A549 (cell line): ENCODE results near the gene DCD. TPM values are rescaled to one million over a fixed set of nuclear protein-coding genes. Genes with fewer than 3 reads are reported as not detected.

Experiments used
- ATAC-seq, 2 experiments: fragments of 200-7000 bp in 1 of 2; fragments of >200 bp in 1 of 2; cut with Nextera tagmentation in 1 of 2; cut with Tn5 transposase in 1 of 2; 3 replicates each; pipeline versions ENCODE4 v1.8.0 to v1.9.1; 2018 to 2020; ENCODE audit warnings: mild to moderate bottlenecking in 1 of 2, moderate library complexity in 1 of 2
- CTCF ChIA-PET: fragments of 300-600 bp; sonication (Branson Sonifier 250); formaldehyde crosslinking; extraction: SDS; loops from one replicate; lab custom pipeline; 2021; ENCODE audit warnings: antibody characterized with exemption, inconsistent platforms; lab: Yijun Ruan, JAX
- POLR2A ChIA-PET: fragments of 350-600 bp; formaldehyde crosslinking; extraction: SDS; loops from one replicate; lab custom pipeline; 2021; ENCODE audit warnings: antibody characterized with exemption, inconsistent platforms; lab: Yijun Ruan, JAX
- DNase-seq, 2 experiments: peaks; one replicate each; pipeline versions ENCODE4 v3.0.0 to v3.0.0-alpha.2; 2011 to 2016; ENCODE audit warnings: low read depth in 1 of 2, low spot score in 1 of 2
- FAIRE-seq: peaks from 2 replicates; lab custom pipeline; 2011; peaks lifted over from hg19 to GRCh38; lab: Jason Lieb, UNC
- H3K27ac ChIP-seq, 2 experiments: fragments of >200 bp; sonication (Bioruptor Twin); formaldehyde crosslinking; 3 replicates each; pipeline ENCODE4 v1.5.1; 2016 to 2017
- H3K4me1 ChIP-seq: fragments of >200 bp; sonication (Bioruptor Twin); formaldehyde crosslinking; 3 replicates; pipeline ENCODE4 v1.6.1; 2016
- H3K4me2 ChIP-seq: fragments of >200 bp; sonication (Bioruptor Twin); formaldehyde crosslinking; 3 replicates; pipeline ENCODE4 v1.6.1; 2016
- H3K4me3 ChIP-seq: fragments of >200 bp; sonication (Bioruptor Twin); formaldehyde crosslinking; 3 replicates; pipeline ENCODE4 v1.5.1; 2016
- H3K9me3 ChIP-seq: fragments of >200 bp; sonication (Bioruptor Twin); formaldehyde crosslinking; 3 replicates; pipeline ENCODE4 v1.6.1; 2016
- CHD2 ChIP-seq: fragments of 150-350 bp; IDR thresholded peaks from 2 replicates; pipeline ENCODE4 v1.6.1; 2014; ENCODE audit warnings: low read length; ENCODE audit not compliant: partially characterized antibody
- CHD4 ChIP-seq: fragments of 200-600 bp; sonication (generic); IDR thresholded peaks from 2 replicates; pipeline ENCODE4 v1.6.1; 2016; ENCODE audit warnings: antibody characterized with exemption, mild to moderate bottlenecking, borderline replicate concordance
- EHMT2 ChIP-seq: fragments of 200-600 bp; sonication (generic); IDR thresholded peaks from 2 replicates; pipeline ENCODE4 v1.6.1; 2016; ENCODE audit warnings: antibody characterized with exemption, low read depth, mild to moderate bottlenecking, moderate library complexity
- HMGXB4 ChIP-seq: fragments of 250-450 bp; sonication (Bioruptor Pico); IDR thresholded peaks from 2 replicates; pipeline ENCODE4 v1.5.0; 2021; ENCODE audit warnings: mild to moderate bottlenecking, moderate library complexity, borderline replicate concordance
- HOXB13 ChIP-seq: fragments of 250-450 bp; sonication (Bioruptor Pico); IDR thresholded peaks from 2 replicates; pipeline ENCODE4 v1.5.0; 2020; ENCODE audit warnings: low read depth, mild to moderate bottlenecking, moderate library complexity
- JUNB ChIP-seq: fragments of >200 bp; sonication (Bioruptor Twin); formaldehyde crosslinking; IDR thresholded peaks from 2 replicates; pipeline ENCODE4 v1.6.1; 2016
- KDM1A ChIP-seq: fragments of 200-600 bp; sonication (generic); IDR thresholded peaks from 2 replicates; pipeline ENCODE4 v1.6.1; 2016; ENCODE audit warnings: low read depth, mild to moderate bottlenecking
- KDM5A ChIP-seq: fragments of 200-600 bp; sonication (generic); IDR thresholded peaks from 2 replicates; pipeline ENCODE4 v1.6.1; 2016; ENCODE audit warnings: antibody characterized with exemption, mild to moderate bottlenecking
- MAFK ChIP-seq: fragments of 450-650 bp; IDR thresholded peaks from 2 replicates; pipeline ENCODE4 v1.6.1; 2014; ENCODE audit not compliant: partially characterized antibody
- NR3C1 ChIP-seq: fragments of >200 bp; sonication (Bioruptor Twin); formaldehyde crosslinking; IDR thresholded peaks from 3 replicates; pipeline ENCODE4 v1.6.1; 2017
- POLR2A ChIP-seq: IDR thresholded peaks from 2 replicates; pipeline ENCODE4 v1.6.1; 2012; ENCODE audit warnings: mild to moderate bottlenecking, low read length
- POLR2AphosphoS2 ChIP-seq: conservative IDR thresholded peaks from 2 replicates; pipeline ENCODE4 v1.6.1; 2012; ENCODE audit warnings: low read length, improper control_type of control experiment, inconsistent platforms
- RAD21 ChIP-seq, 2 experiments: fragments of >200 bp in 1 of 2; sonication (Bioruptor Twin) in 1 of 2; formaldehyde crosslinking in 1 of 2; IDR thresholded peaks in 1 of 2; conservative IDR thresholded peaks in 1 of 2; 2 replicates in 1 of 2; 3 replicates in 1 of 2; pipeline ENCODE4 v1.6.1; 2012 to 2018; ENCODE audit warnings: inconsistent platforms in 1 of 2
- RARB ChIP-seq: fragments of 250-450 bp; sonication (Bioruptor Pico); IDR thresholded peaks from 2 replicates; pipeline ENCODE4 v1.8.0; 2021; ENCODE audit warnings: mild to moderate bottlenecking, moderate library complexity
- SREBF2 ChIP-seq: fragments of 450-650 bp; IDR thresholded peaks from 2 replicates; pipeline ENCODE4 v1.6.1; 2014; ENCODE audit warnings: mild to moderate bottlenecking, moderate library complexity
- USF2 ChIP-seq: fragments of 450-650 bp; IDR thresholded peaks from 2 replicates; pipeline ENCODE4 v1.6.1; 2014; ENCODE audit warnings: antibody characterized with exemption
- ZC3H11A ChIP-seq: fragments of 450-650 bp; IDR thresholded peaks from 2 replicates; pipeline ENCODE4 v1.6.1; 2014; ENCODE audit warnings: antibody characterized with exemption, mild to moderate bottlenecking
- ZNF302 ChIP-seq: fragments of 250-450 bp; sonication (Bioruptor Pico); IDR thresholded peaks from 2 replicates; pipeline ENCODE4 v1.9.0; 2021; ENCODE audit warnings: inconsistent platforms, mild to moderate bottlenecking, moderate library complexity
- ZSCAN20 ChIP-seq: fragments of 250-450 bp; sonication (Bioruptor Pico); IDR thresholded peaks from 2 replicates; pipeline ENCODE4 v1.8.0; 2022; ENCODE audit warnings: mild to moderate bottlenecking, moderate library complexity
- WGBS: methylation state at CpG from one replicate; pipeline ENCODE4 v1.1.6; 2017; ENCODE audit errors: missing lambda C conversion rate; 5-methylcytosine and 5-hydroxymethylcytosine counted together
- polyA plus RNA-seq, 4 experiments: library from polyadenylated mRNA; depleted of rRNA in 3 of 4; stranded (reverse); fragments of >200 nt; fragmentation: RNase III in 1 of 4; extraction: RNeasy Plus Mini Kit Qiagen cat#74134 plus additional on column Dnase treatment in 1 of 4; gene quantifications; 2 replicates in 3 of 4; 3 replicates in 1 of 4; pipeline ENCODE4 v1.2.3, GENCODE V29; 2011 to 2017
- TF ChIP-seq, protein P1 (sequence below): fragments of 150-350 bp; IDR thresholded peaks from 2 replicates; pipeline ENCODE4 v1.6.1; 2014; ENCODE audit warnings: low read depth, mild to moderate bottlenecking, low read length

Gene DCD
- polyA plus RNA-seq, 2 of the 4 experiments (the other 2 are of a cell fraction): not detected

DNA sequence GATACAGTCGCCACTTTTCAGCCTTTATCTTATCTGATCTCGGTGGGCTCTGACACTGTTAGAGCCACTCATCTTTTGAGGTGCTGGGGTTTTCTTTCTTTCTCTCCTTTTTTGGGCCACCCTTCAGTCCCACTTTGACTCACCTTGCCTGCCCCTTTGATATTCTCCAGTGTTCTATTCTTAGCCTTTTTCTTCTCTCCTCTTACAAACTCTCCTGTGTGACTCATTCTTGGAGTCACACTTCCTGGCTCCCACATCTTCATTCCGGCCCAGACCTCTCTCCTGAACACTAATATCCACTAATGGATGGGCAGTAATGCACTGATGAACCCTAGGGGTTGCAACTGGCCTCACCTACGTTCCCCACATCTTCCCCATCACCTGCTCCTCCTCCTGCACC, 2.2 kb upstream of the DCD start:
- no peaks in the 10 kb centered on the region for H3K9me3 ChIP-seq
- no peak overlapping the region for H3K4me2 ChIP-seq
- no peaks in the 10 kb centered on the region for H3K4me1 ChIP-seq
- FAIRE-seq (no peak), DNase-seq (no peak), ATAC-seq (0 out of 6 replicates have a peak, but pooled peaks of 1 of the 2 experiments have one; percentile 27)
- 15% methylated on average over 4 of the region's 4 CpGs for WGBS
- ChIA-PET POLR2A (no interaction called here), CTCF (interaction anchor here (0.9 kb wide), 1 partner anchor 8 kb away, joined by 3 read pairs; no protein-coding TSS in a partner anchor)
- no peak for TF ChIP-seq JUNB
- no peak for TF ChIP-seq ZNF302 (CRISPR knock-in tag)
- TF ChIP-seq POLR2A: no peak
- TF ChIP-seq HMGXB4 (CRISPR knock-in tag): no peak
- TF ChIP-seq CHD2: no peak
- TF ChIP-seq ZSCAN20 (CRISPR knock-in tag): no peak
- TF ChIP-seq KDM1A: no peak
- no peak for TF ChIP-seq KDM5A
- no peak for TF ChIP-seq RAD21 (conservative IDR thresholded peaks at IDR 0.05 in 1 of 2, IDR thresholded peaks at IDR 0.05 in 1 of 2)
- TF ChIP-seq RARB (CRISPR knock-in tag): no peak
- TF ChIP-seq ZC3H11A: no peak
- TF ChIP-seq, protein P1, sequence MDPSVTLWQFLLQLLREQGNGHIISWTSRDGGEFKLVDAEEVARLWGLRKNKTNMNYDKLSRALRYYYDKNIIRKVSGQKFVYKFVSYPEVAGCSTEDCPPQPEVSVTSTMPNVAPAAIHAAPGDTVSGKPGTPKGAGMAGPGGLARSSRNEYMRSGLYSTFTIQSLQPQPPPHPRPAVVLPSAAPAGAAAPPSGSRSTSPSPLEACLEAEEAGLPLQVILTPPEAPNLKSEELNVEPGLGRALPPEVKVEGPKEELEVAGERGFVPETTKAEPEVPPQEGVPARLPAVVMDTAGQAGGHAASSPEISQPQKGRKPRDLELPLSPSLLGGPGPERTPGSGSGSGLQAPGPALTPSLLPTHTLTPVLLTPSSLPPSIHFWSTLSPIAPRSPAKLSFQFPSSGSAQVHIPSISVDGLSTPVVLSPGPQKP: no peak
- no peak for TF ChIP-seq MAFK
- no peak for TF ChIP-seq NR3C1
- no peak for TF ChIP-seq USF2
- no peak for TF ChIP-seq SREBF2
- H3K4me3 ChIP-seq: no peak overlapping the region
- H3K27ac ChIP-seq: no peak overlapping the region

DNA sequence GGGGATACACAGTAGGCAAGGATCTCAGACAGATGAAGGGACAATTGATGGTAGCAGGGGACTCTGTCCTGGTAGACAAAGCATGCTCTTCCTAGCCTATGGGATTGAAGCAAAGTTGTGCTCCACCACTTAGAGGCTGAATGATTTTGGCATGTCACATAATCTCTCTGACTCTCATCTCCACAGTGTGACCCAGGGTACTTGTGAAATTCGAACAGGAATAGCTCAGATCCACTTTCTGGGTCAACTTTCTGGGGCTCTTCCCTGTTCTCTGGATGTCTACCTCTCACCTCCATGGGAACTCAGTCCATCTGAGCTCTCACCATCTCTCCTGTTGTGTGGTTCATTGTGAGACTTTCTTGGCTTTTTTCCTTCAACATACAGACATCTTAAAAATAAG, 1.7 kb upstream of the DCD start:
- Histone ChIP-seq H3K27ac (no peak overlapping the region), H3K4me1 (no peaks in the 10 kb centered on the region), H3K9me3 (no peaks in the 10 kb centered on the region), H3K4me2 (no peak overlapping the region), H3K4me3 (no peak overlapping the region)
- 0% methylated on average over 1 of the region's 1 CpG for WGBS
- DNase-seq: no peak
- no peak for ATAC-seq
- TF ChIP-seq CHD4: no peak
- TF ChIP-seq HOXB13 (CRISPR knock-in tag): no peak
- no peak for TF ChIP-seq POLR2AphosphoS2
- TF ChIP-seq EHMT2: no peak
- TF ChIP-seq, protein P1: no peak
- FAIRE-seq: no peak
- POLR2A ChIA-PET: interaction anchor here (0.6 kb wide), 1 partner anchor 101 kb away, joined by 3 read pairs; no protein-coding TSS in a partner anchor
- CTCF ChIA-PET: interaction anchor here (0.9 to 1.6 kb wide), 2 partner anchors 9 to 344 kb away, joined by 3 read pairs; no protein-coding TSS in a partner anchor
